H9 (cell line): ENCODE results near the gene ADAM22. TPM values are rescaled to one million over a fixed set of nuclear protein-coding genes. Genes with fewer than 3 reads are reported as not detected.

Source experiments
- DNase-seq: peaks from one replicate; pipeline ENCODE4 v3.0.0-alpha.2; 2017
- H2AFZ ChIP-seq: one replicate; pipeline ENCODE4 v1.6.1; 2013; ENCODE audit warnings: mild to moderate bottlenecking, low read length, control low read depth, moderate library complexity
- H2AK5ac ChIP-seq: 2 replicates; pipeline ENCODE4 v1.6.1; 2013; ENCODE audit warnings: low read length, control low read depth, mixed read lengths; ENCODE audit not compliant: insufficient read length
- H2BK120ac ChIP-seq: one replicate; pipeline ENCODE4 v1.6.1; 2013; ENCODE audit warnings: low read depth, mild to moderate bottlenecking, low read length, control low read depth, inconsistent platforms; ENCODE audit not compliant: poor library complexity, severe bottlenecking
- H2BK12ac ChIP-seq: 2 replicates; pipeline ENCODE4 v1.6.1; 2013; ENCODE audit warnings: low read length, control low read depth, mixed read lengths, low read depth; ENCODE audit not compliant: insufficient read length
- H2BK15ac ChIP-seq: 2 replicates; pipeline ENCODE4 v1.6.1; 2013; ENCODE audit warnings: low read depth, low read length, control low read depth
- H2BK20ac ChIP-seq: one replicate; pipeline ENCODE4 v1.6.1; 2013; ENCODE audit warnings: low read depth, mild to moderate bottlenecking, low read length, control low read depth, inconsistent platforms; ENCODE audit not compliant: poor library complexity, severe bottlenecking
- H2BK5ac ChIP-seq: 2 replicates; pipeline ENCODE4 v1.6.1; 2013; ENCODE audit warnings: low read length, control low read depth, mixed read lengths; ENCODE audit not compliant: insufficient read length
- H3K14ac ChIP-seq: 2 replicates; pipeline ENCODE4 v1.6.1; 2013; ENCODE audit warnings: low read length, control low read depth; ENCODE audit not compliant: insufficient read depth
- H3K18ac ChIP-seq: 2 replicates; pipeline ENCODE4 v1.6.1; 2013; ENCODE audit warnings: low read depth, mild to moderate bottlenecking, mixed read lengths, low read length, control low read depth; ENCODE audit not compliant: insufficient read length
- H3K23ac ChIP-seq: 2 replicates; pipeline ENCODE4 v1.6.1; 2013; ENCODE audit warnings: low read length, control low read depth, mixed read lengths, low read depth; ENCODE audit not compliant: insufficient read length
- H3K23me2 ChIP-seq: 2 replicates; pipeline ENCODE4 v1.6.1; 2013; ENCODE audit warnings: low read depth, mild to moderate bottlenecking, mixed read lengths, low read length, control low read depth; ENCODE audit not compliant: insufficient read length, poor library complexity, severe bottlenecking
- H3K27ac ChIP-seq: 2 replicates; pipeline ENCODE4 v1.5.1; 2013; ENCODE audit warnings: low read length, control low read depth, mixed read lengths, low read depth; ENCODE audit not compliant: insufficient read length
- H3K27me3 ChIP-seq: 2 replicates; pipeline ENCODE4 v1.6.1; 2013; ENCODE audit warnings: low read length, control low read depth, inconsistent platforms; ENCODE audit not compliant: insufficient read depth
- H3K4ac ChIP-seq: 2 replicates; pipeline ENCODE4 v1.6.1; 2013; ENCODE audit warnings: low read depth, mild to moderate bottlenecking, control low read depth, inconsistent platforms, low read length, moderate library complexity
- H3K4me1 ChIP-seq: 2 replicates; pipeline ENCODE4 v1.6.1; 2013; ENCODE audit warnings: low read length, control low read depth, inconsistent platforms; ENCODE audit not compliant: insufficient read depth
- H3K4me2 ChIP-seq: 2 replicates; pipeline ENCODE4 v1.6.1; 2013; ENCODE audit warnings: low read length, control low read depth, mixed read lengths; ENCODE audit not compliant: insufficient read length, insufficient read depth
- H3K56ac ChIP-seq: 2 replicates; pipeline ENCODE4 v1.6.1; 2013; ENCODE audit warnings: low read depth, mild to moderate bottlenecking, mixed read lengths, low read length, control low read depth; ENCODE audit not compliant: insufficient read length
- H3K79me1 ChIP-seq: 2 replicates; pipeline ENCODE4 v1.6.1; 2013; ENCODE audit warnings: low read depth, mild to moderate bottlenecking, moderate library complexity, low read length, control low read depth, inconsistent platforms; ENCODE audit not compliant: insufficient read depth, poor library complexity, severe bottlenecking
- H3K79me2 ChIP-seq: 2 replicates; pipeline ENCODE4 v1.6.1; 2013; ENCODE audit warnings: low read length, control low read depth, inconsistent platforms; ENCODE audit not compliant: insufficient read depth
- H3K9ac ChIP-seq: 2 replicates; pipeline ENCODE4 v1.6.1; 2013; ENCODE audit warnings: low read length, control low read depth, mixed read lengths; ENCODE audit not compliant: insufficient read length; ENCODE audit errors: extremely low read depth
- H3K9me3 ChIP-seq: one replicate; pipeline ENCODE4 v1.6.1; 2013; ENCODE audit warnings: low read depth, low read length, inconsistent platforms; ENCODE audit not compliant: control insufficient read depth
- H3T11ph ChIP-seq: one replicate; pipeline ENCODE4 v1.6.1; 2013; ENCODE audit warnings: mild to moderate bottlenecking, low read length, control low read depth, inconsistent platforms
- H4K20me1 ChIP-seq: one replicate; pipeline ENCODE4 v1.6.1; 2013; ENCODE audit not compliant: control insufficient read depth, insufficient read length, insufficient read depth
- H4K5ac ChIP-seq: 2 replicates; pipeline ENCODE4 v1.6.1; 2013; ENCODE audit warnings: low read depth, mild to moderate bottlenecking, mixed read lengths, low read length, control low read depth; ENCODE audit not compliant: insufficient read length
- H4K8ac ChIP-seq: replicated peaks from 2 replicates; pipeline ENCODE4 v1.6.1; 2013; ENCODE audit warnings: low read length, control low read depth, mixed read lengths, low read depth; ENCODE audit not compliant: insufficient read length
- H4K91ac ChIP-seq: 2 replicates; pipeline ENCODE4 v1.6.1; 2013; ENCODE audit warnings: low read depth, mild to moderate bottlenecking, moderate library complexity, mixed read lengths, low read length, control low read depth; ENCODE audit not compliant: insufficient read length
- H3K27ac Mint-ChIP-seq, 3 experiments: 2 replicates in 2 of 3; 3 replicates in 1 of 3; pipeline ENCODE4 v1.8.0; 2020 to 2021; ENCODE audit warnings: mixed read lengths in 3 of 3, mild to moderate bottlenecking in 1 of 3, moderate library complexity in 1 of 3
- H3K27me3 Mint-ChIP-seq: 2 replicates; pipeline ENCODE4 v1.8.0; 2021; ENCODE audit warnings: low read depth, mild to moderate bottlenecking, moderate library complexity, mixed read lengths
- H3K36me3 Mint-ChIP-seq, 3 experiments: 2 replicates in 2 of 3; 3 replicates in 1 of 3; pipeline ENCODE4 v1.8.0; 2020 to 2021; ENCODE audit warnings: low read depth in 3 of 3, mixed read lengths in 3 of 3; ENCODE audit not compliant: insufficient read depth in 1 of 3
- H3K4me1 Mint-ChIP-seq, 2 experiments: 2 replicates each; pipeline ENCODE4 v1.8.0; 2020; ENCODE audit warnings: mixed read lengths in 2 of 2
- H3K4me3 Mint-ChIP-seq, 2 experiments: 2 replicates in 1 of 2; 3 replicates in 1 of 2; pipeline ENCODE4 v1.8.0; 2020 to 2021; ENCODE audit warnings: mild to moderate bottlenecking in 2 of 2, mixed read lengths in 2 of 2, moderate library complexity in 1 of 2
- H3K9me3 Mint-ChIP-seq, 2 experiments: 2 replicates in 1 of 2; 3 replicates in 1 of 2; pipeline ENCODE4 v1.8.0; 2020; ENCODE audit warnings: mild to moderate bottlenecking in 2 of 2, mixed read lengths in 2 of 2, moderate library complexity in 1 of 2
- CTCF ChIP-seq: fragments of 200-600 bp; sonication (generic); conservative IDR thresholded peaks from 3 replicates; pipeline ENCODE4 v1.8.0; 2021; ENCODE audit warnings: antibody characterized with exemption, mild to moderate bottlenecking
- total RNA-seq: library from RNA; stranded (reverse); gene quantifications from 2 replicates; pipeline ENCODE4 v1.2.1, GENCODE V29; 2021

Gene ADAM22
- total RNA-seq, 1 experiment from 2014 or later, result 8.7 TPM

GRCh38 chr7:88147341-88147740 lies 213.3 kb downstream of the ADAM22 start:
- Histone ChIP-seq H3K4me1 (no peaks in the 10 kb centered on the region; the same call in 1 of the 2 replicates), H3K4me2 (no peak overlapping the region), H3K9me3 (no peaks in the 10 kb centered on the region), H4K8ac (no peak overlapping the region), H3K27me3 (no peaks in the 10 kb centered on the region), H3K14ac (no peak overlapping the region), H2AFZ (no peak overlapping the region), H3K79me1 (no peaks in the 10 kb centered on the region), H3K27ac (no peak overlapping the region), H3K79me2 (no peaks in the 10 kb centered on the region), H2AK5ac (no peak overlapping the region), H3K18ac (no peak overlapping the region), H2BK20ac (no peak overlapping the region), H2BK12ac (no peak overlapping the region), H3K56ac (no peak overlapping the region), H3T11ph (no peak overlapping the region), H3K23ac (no peak overlapping the region), H3K23me2 (no peaks in the 10 kb centered on the region), H3K9ac (no peak overlapping the region), H2BK5ac (no peak overlapping the region), H4K20me1 (no peaks in the 10 kb centered on the region), H2BK120ac (no peak overlapping the region), H3K4ac (no peak overlapping the region), H4K91ac (no peak overlapping the region), H4K5ac (no peak overlapping the region), H2BK15ac (no peak overlapping the region)
- no peak overlapping the region for H3K4me3 Mint-ChIP-seq
- H3K27me3 Mint-ChIP-seq, result no peaks in the 10 kb centered on the region
- no peak for DNase-seq
- H3K4me1 Mint-ChIP-seq, result no peaks in the 10 kb centered on the region
- H3K36me3 Mint-ChIP-seq, result peaks cover 0 to 3% (median 1%) of the 10 kb centered on the region in 3 experiments; a peak in 2 of 7 replicates
- no peaks in the 10 kb centered on the region for H3K9me3 Mint-ChIP-seq
- peak overlapping the region in 1 of 3 experiments; percentile 68; a peak in 1 of 7 replicates for H3K27ac Mint-ChIP-seq
- no peak for TF ChIP-seq CTCF
